Astrocyte (in vitro differentiated cells and primary cell): ENCODE measurements around the gene MOB3B. TPM values are rescaled to one million over a fixed set of nuclear protein-coding genes. Genes with fewer than 3 reads are reported as not detected.
A peak's percentile ranks its signal among the peaks of the same experiment; 100 is the strongest.
"Not testable (repeated sequence)": the region's sequence is repeated elsewhere in the genome, so short reads cannot be mapped to it uniquely, and the experiment has no call there.

ENCODE experiments used
- DNase-seq: peaks from one replicate; pipeline ENCODE4 v3.0.0-alpha.2; 2010; ENCODE audit warnings: low read depth
- FAIRE-seq: peaks from 2 replicates; lab custom pipeline; 2011; peaks lifted over from hg19 to GRCh38; lab: Jason Lieb, UNC
- H2AFZ ChIP-seq: 2 replicates; pipeline ENCODE4 v1.6.0; 2012; ENCODE audit warnings: low read depth, low read length, inconsistent platforms
- H3K27ac ChIP-seq: 2 replicates; pipeline ENCODE4 v1.5.1; 2011; ENCODE audit warnings: low read depth, low read length, inconsistent platforms
- H3K27me3 ChIP-seq: 2 replicates; pipeline ENCODE4 v1.6.0; 2011; ENCODE audit warnings: low read length, inconsistent platforms; ENCODE audit not compliant: insufficient read depth
- H3K36me3 ChIP-seq: 2 replicates; pipeline ENCODE4 v1.5.1; 2011; ENCODE audit warnings: low read length, inconsistent platforms; ENCODE audit not compliant: insufficient read depth
- H3K4me1 ChIP-seq: 2 replicates; pipeline ENCODE4 v1.5.1; 2011; ENCODE audit warnings: low read length, inconsistent platforms; ENCODE audit not compliant: insufficient read depth
- H3K4me2 ChIP-seq: 2 replicates; pipeline ENCODE4 v1.6.0; 2012; ENCODE audit warnings: low read length, inconsistent platforms
- H3K4me3 ChIP-seq: 2 replicates; pipeline ENCODE4 v1.5.1; 2011; ENCODE audit warnings: low read depth, mild to moderate bottlenecking, low read length, inconsistent platforms; ENCODE audit not compliant: insufficient read depth
- H3K79me2 ChIP-seq: 2 replicates; pipeline ENCODE4 v1.6.0; 2012; ENCODE audit warnings: mild to moderate bottlenecking, low read length, inconsistent platforms; ENCODE audit not compliant: insufficient read depth
- H3K9ac ChIP-seq: 2 replicates; pipeline ENCODE4 v1.6.0; 2012; ENCODE audit warnings: mild to moderate bottlenecking, low read length, inconsistent platforms
- H3K9me3 ChIP-seq: 2 replicates; pipeline ENCODE4 v1.5.1; 2012; ENCODE audit warnings: low read depth, mild to moderate bottlenecking, low read length, inconsistent platforms; ENCODE audit not compliant: insufficient read depth
- H4K20me1 ChIP-seq: 2 replicates; pipeline ENCODE4 v1.6.0; 2012; ENCODE audit warnings: low read length, inconsistent platforms; ENCODE audit not compliant: insufficient read depth
- H3K27ac Mint-ChIP-seq: one replicate; pipeline ENCODE4 v1.8.0; 2021; ENCODE audit warnings: mild to moderate bottlenecking, mixed read lengths; ENCODE audit not compliant: unreplicated experiment
- H3K27me3 Mint-ChIP-seq: one replicate; pipeline ENCODE4 v1.8.0; 2021; ENCODE audit warnings: low read depth, mixed read lengths; ENCODE audit not compliant: unreplicated experiment
- H3K36me3 Mint-ChIP-seq: one replicate; pipeline ENCODE4 v1.8.0; 2021; ENCODE audit warnings: low read depth, mixed read lengths; ENCODE audit not compliant: unreplicated experiment
- H3K4me1 Mint-ChIP-seq: one replicate; pipeline ENCODE4 v1.8.0; 2021; ENCODE audit warnings: low read depth, mixed read lengths; ENCODE audit not compliant: unreplicated experiment
- H3K4me3 Mint-ChIP-seq: one replicate; pipeline ENCODE4 v1.8.0; 2021; ENCODE audit warnings: mild to moderate bottlenecking, moderate library complexity, mixed read lengths; ENCODE audit not compliant: unreplicated experiment
- H3K9me3 Mint-ChIP-seq: one replicate; pipeline ENCODE4 v1.8.0; 2021; ENCODE audit warnings: mild to moderate bottlenecking, mixed read lengths; ENCODE audit not compliant: unreplicated experiment
- CTCF ChIP-seq: IDR thresholded peaks from 2 replicates; pipeline ENCODE4 v1.5.1; 2011; ENCODE audit warnings: low read depth, mild to moderate bottlenecking, inconsistent platforms, low read length, moderate library complexity; ENCODE audit not compliant: insufficient read depth
- EZH2 ChIP-seq: IDR thresholded peaks from 2 replicates; pipeline ENCODE4 v1.6.1; 2012; ENCODE audit warnings: mild to moderate bottlenecking, low read length, inconsistent platforms; ENCODE audit not compliant: insufficient read depth
- total RNA-seq: library from RNA; stranded (reverse); gene quantifications from 2 replicates; pipeline ENCODE4 v1.2.1, GENCODE V29; 2021

MOB3B gene
- total RNA-seq, 1 donor from 2014 or later, result 3.9 TPM

DNA sequence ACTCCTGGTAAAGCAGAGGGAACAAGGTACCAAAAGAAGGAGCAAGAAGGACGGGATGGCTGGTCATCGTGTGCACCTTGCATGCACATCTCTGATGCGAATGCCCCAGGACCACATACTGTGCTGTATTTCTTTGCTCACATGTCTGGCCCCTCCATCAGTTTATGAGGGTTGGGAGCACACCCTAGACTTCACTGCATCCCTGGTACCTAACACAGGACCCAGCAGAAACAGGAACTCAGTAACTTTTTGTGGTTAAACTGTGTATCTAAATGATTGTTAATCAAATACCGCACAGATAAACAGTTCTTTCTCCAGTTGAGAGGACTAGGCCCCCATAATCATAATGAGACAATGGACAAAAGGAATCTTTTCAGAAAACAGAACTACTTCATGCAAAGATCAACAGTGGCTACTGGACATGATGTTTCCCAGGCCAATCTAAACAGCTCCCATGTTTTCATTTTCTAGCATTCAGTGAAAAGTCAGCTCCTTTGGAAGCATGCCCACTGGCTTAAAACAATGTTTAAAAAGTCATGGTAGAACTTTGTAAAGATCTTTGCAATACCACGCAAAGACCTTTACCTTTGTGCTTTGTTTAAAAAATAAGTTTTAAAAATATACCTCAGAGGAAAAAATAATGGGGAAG, 61.0 kb downstream of the MOB3B start:
- FAIRE-seq, result no peak
- H3K4me1 Mint-ChIP-seq, result peaks cover 4% of the 10 kb centered on the region

DNA sequence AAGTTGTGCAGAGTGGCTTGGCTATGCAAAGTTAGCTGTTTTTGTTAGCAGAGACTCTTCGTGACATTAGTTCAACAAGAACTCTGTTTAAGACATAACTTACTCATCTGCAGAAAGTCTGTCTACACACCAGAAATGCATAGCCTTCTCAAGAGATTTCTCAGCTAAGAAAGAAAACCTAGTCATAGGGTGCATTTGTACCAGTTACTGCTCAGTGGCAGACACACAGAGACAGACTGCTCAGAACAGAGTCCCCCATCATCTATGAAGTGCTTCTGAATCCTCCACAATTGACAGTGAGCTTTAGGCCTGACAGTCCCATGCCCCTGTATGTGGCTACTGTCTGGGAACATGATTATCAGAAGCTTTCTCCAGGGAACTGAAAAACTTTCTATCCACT, 61.6 kb downstream of the MOB3B start:
- peaks cover 4% of the 10 kb centered on the region for H3K4me1 ChIP-seq
- H3K9me3 Mint-ChIP-seq, result no peaks in the 10 kb centered on the region
- H3K9me3 ChIP-seq, result no peaks in the 10 kb centered on the region
- peaks cover 5% of the 10 kb centered on the region for H3K36me3 Mint-ChIP-seq
- H3K79me2 ChIP-seq, result no peaks in the 10 kb centered on the region
- H3K4me3 ChIP-seq, result no peak overlapping the region
- no peaks in the 10 kb centered on the region for H3K27me3 Mint-ChIP-seq
- H3K27me3 ChIP-seq, result no peaks in the 10 kb centered on the region
- H3K9ac ChIP-seq, result no peak overlapping the region
- no peak overlapping the region for H3K27ac ChIP-seq
- no peak overlapping the region for H3K4me3 Mint-ChIP-seq
- no peak overlapping the region for H3K27ac Mint-ChIP-seq
- no peak overlapping the region for H2AFZ ChIP-seq
- DNase-seq (no peak), FAIRE-seq (no peak)
- H4K20me1 ChIP-seq, result no peaks in the 10 kb centered on the region
- no peaks in the 10 kb centered on the region for H3K36me3 ChIP-seq
- peaks cover 3% of the 10 kb centered on the region for H3K4me1 Mint-ChIP-seq
- H3K4me2 ChIP-seq, result no peak overlapping the region
- TF ChIP-seq EZH2 (no peak), CTCF (no peak)

More for the DNA sequence above, 61.0 kb downstream of the MOB3B start:
- Mint-ChIP-seq H3K27ac (no peak overlapping the region), H3K27me3 (no peaks in the 10 kb centered on the region), H3K4me3 (no peak overlapping the region), H3K36me3 (peaks cover 5% of the 10 kb centered on the region), H3K9me3 (no peaks in the 10 kb centered on the region)
- no peak overlapping the region for H3K4me2 ChIP-seq
- TF ChIP-seq EZH2 (no peak), CTCF (no peak)
- no peak overlapping the region for H3K27ac ChIP-seq
- no peak overlapping the region for H2AFZ ChIP-seq
- peak; percentile 10 for DNase-seq
- no peaks in the 10 kb centered on the region for H4K20me1 ChIP-seq
- H3K27me3 ChIP-seq, result no peaks in the 10 kb centered on the region
- H3K9ac ChIP-seq, result no peak overlapping the region
- H3K36me3 ChIP-seq, result no peaks in the 10 kb centered on the region
- no peaks in the 10 kb centered on the region for H3K9me3 ChIP-seq
- no peaks in the 10 kb centered on the region for H3K79me2 ChIP-seq
- H3K4me1 ChIP-seq, result peaks cover 4% of the 10 kb centered on the region
- H3K4me3 ChIP-seq, result no peak overlapping the region

- no peak overlapping the region for H3K27ac Mint-ChIP-seq
- no peak overlapping the region for H3K9ac ChIP-seq
- no peak overlapping the region for H3K4me2 ChIP-seq
- no peaks in the 10 kb centered on the region for H3K79me2 ChIP-seq
- no peak overlapping the region for H3K4me3 Mint-ChIP-seq
- H3K27me3 Mint-ChIP-seq, result no peaks in the 10 kb centered on the region
- H4K20me1 ChIP-seq, result no peaks in the 10 kb centered on the region
- H3K4me3 ChIP-seq, result no peak overlapping the region
- H3K36me3 Mint-ChIP-seq, result peaks cover 5% of the 10 kb centered on the region
- H2AFZ ChIP-seq, result no peak overlapping the region
- no peak for TF ChIP-seq CTCF
- no peak for TF ChIP-seq EZH2
- FAIRE-seq (no peak), DNase-seq (no peak)
- H3K4me1 Mint-ChIP-seq, result no peaks in the 10 kb centered on the region
- H3K4me1 ChIP-seq, result peaks cover 4% of the 10 kb centered on the region
- no peaks in the 10 kb centered on the region for H3K27me3 ChIP-seq
- H3K9me3 ChIP-seq, result no peaks in the 10 kb centered on the region
- no peaks in the 10 kb centered on the region for H3K9me3 Mint-ChIP-seq
- H3K27ac ChIP-seq, result no peak overlapping the region
- H3K36me3 ChIP-seq, result no peaks in the 10 kb centered on the region
Measured at GRCh38 chr9:27467486-27467885, 62.1 kb downstream of the MOB3B start.

- not testable (repeated sequence) for H3K4me3 Mint-ChIP-seq, H3K27me3 ChIP-seq, H3K4me2 ChIP-seq, H3K27ac ChIP-seq, H3K27ac Mint-ChIP-seq, H3K4me3 ChIP-seq, H3K36me3 ChIP-seq, H3K9me3 Mint-ChIP-seq, H3K9me3 ChIP-seq, H2AFZ ChIP-seq, H3K27me3 Mint-ChIP-seq, H3K4me1 Mint-ChIP-seq, H3K79me2 ChIP-seq, H3K9ac ChIP-seq, H3K36me3 Mint-ChIP-seq, H3K4me1 ChIP-seq, DNase-seq, FAIRE-seq, H4K20me1 ChIP-seq
Measured at GRCh38 chr9:27466516-27466915, 63.1 kb downstream of the MOB3B start.
